Activated T-cell treated with anti-CD3 and anti-CD28 coated beads, Interleukin-2, amount 50 U/mL, for 4 hours (primary cell): ENCODE results near the gene NAPSA. TPM values are rescaled to one million over a fixed set of nuclear protein-coding genes. Genes with fewer than 3 reads are reported as not detected.
A peak's percentile ranks its signal among the peaks of the same experiment; 100 is the strongest.

Source experiments
- ATAC-seq, 2 donors: fragments of 200-7000 bp; cut with Tn5 transposase; one replicate each; pipeline ENCODE4 v1.10.0; 2021
- DNase-seq: peaks from one replicate; pipeline ENCODE4 v3.0.0-alpha.2; 2020
- H3K27me3 Mint-ChIP-seq: one replicate; pipeline ENCODE4 v1.8.0; 2021; ENCODE audit warnings: low read depth, mixed read lengths
- H3K36me3 Mint-ChIP-seq: one replicate; pipeline ENCODE4 v1.8.0; 2022; ENCODE audit warnings: mixed read lengths; ENCODE audit not compliant: insufficient read depth
- H3K4me1 Mint-ChIP-seq: one replicate; pipeline ENCODE4 v1.8.0; 2021; ENCODE audit warnings: low read depth, mixed read lengths
- H3K4me3 Mint-ChIP-seq: one replicate; pipeline ENCODE4 v1.8.0; 2021; ENCODE audit warnings: mild to moderate bottlenecking, moderate library complexity, mixed read lengths
- H3K9me3 Mint-ChIP-seq: one replicate; pipeline ENCODE4 v1.8.0; 2021; ENCODE audit warnings: mixed read lengths
- total RNA-seq, 3 donors: library from RNA; stranded (reverse); gene quantifications; one replicate each; pipeline ENCODE4 v1.2.1, GENCODE V29; 2021

Gene NAPSA
- 10 to 100 TPM in 2 of 3 donors, 1 to 10 TPM in 1; 9.1 to 21.1 (median 10.4) TPM for total RNA-seq

- H3K27me3 Mint-ChIP-seq = no peaks in the 10 kb centered on the region
- H3K36me3 Mint-ChIP-seq = no peaks in the 10 kb centered on the region
- no peak for ATAC-seq
- H3K9me3 Mint-ChIP-seq = no peaks in the 10 kb centered on the region
- no peak for DNase-seq
- peaks cover 64% of the 10 kb centered on the region for H3K4me1 Mint-ChIP-seq
- H3K4me3 Mint-ChIP-seq = peak within 1 kb of the TSS; percentile 43
Observed at GRCh38 chr19:50365434-50366306, at the start of gene NAPSA. NAPSA (minus strand) TSS chr19:50365639; CDS start chr19:50365621, 18 bp downstream.

DNA sequence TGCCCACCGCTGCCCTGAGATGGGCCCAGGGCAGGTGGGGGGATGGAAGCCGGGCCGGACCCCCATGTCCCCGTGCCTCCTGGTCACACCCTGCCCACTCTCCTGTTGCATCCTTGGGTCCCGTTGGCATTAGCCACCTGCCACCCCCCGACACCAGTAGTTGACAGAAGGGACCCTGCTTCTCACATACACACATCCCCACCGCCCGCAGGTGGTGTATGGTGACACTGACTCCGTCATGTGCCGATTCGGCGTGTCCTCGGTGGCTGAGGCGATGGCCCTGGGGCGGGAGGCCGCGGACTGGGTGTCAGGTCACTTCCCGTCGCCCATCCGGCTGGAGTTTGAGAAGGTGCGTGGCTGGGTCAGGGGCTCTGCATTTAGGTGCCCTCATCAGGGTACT lies 48.1 kb upstream of the NAPSA start:
- Mint-ChIP-seq H3K36me3 (peaks cover 2% of the 10 kb centered on the region), H3K4me3 (no peak overlapping the region), H3K27me3 (peaks cover 3% of the 10 kb centered on the region), H3K4me1 (no peaks in the 10 kb centered on the region), H3K9me3 (no peaks in the 10 kb centered on the region)
- ATAC-seq = no peak
- no peak for DNase-seq

DNA sequence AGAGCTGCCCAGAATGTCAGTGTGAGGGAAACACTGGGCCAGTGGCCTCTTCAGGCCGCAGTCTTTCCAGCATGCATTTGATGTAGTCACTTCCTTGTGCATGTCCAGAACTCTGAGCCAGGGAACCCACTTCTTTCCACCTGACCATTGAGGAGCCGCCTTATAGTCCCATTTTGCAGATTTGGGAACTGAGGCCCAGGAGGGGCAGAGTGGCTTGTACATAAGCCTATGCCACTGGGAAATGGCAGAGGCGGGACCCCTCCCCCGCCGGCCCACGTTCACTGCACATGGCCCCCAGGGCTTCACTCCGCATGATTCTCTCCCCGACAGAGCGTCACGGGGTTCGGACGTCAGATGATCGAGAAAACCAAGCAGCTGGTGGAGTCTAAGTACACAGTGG lies 47.7 kb upstream of the NAPSA start:
- H3K4me1 Mint-ChIP-seq = no peaks in the 10 kb centered on the region
- ATAC-seq = no peak

GRCh38 chr19:50412419-50412818 lies 47.0 kb upstream of the NAPSA start:
- no peak for ATAC-seq
- no peaks in the 10 kb centered on the region for H3K4me1 Mint-ChIP-seq

More for the DNA sequence above, 47.7 kb upstream of the NAPSA start:
- no peaks in the 10 kb centered on the region for H3K27me3 Mint-ChIP-seq
- peaks cover 2% of the 10 kb centered on the region for H3K36me3 Mint-ChIP-seq
- H3K9me3 Mint-ChIP-seq = no peaks in the 10 kb centered on the region
- no peak for DNase-seq
- H3K4me3 Mint-ChIP-seq = no peak overlapping the region

DNA sequence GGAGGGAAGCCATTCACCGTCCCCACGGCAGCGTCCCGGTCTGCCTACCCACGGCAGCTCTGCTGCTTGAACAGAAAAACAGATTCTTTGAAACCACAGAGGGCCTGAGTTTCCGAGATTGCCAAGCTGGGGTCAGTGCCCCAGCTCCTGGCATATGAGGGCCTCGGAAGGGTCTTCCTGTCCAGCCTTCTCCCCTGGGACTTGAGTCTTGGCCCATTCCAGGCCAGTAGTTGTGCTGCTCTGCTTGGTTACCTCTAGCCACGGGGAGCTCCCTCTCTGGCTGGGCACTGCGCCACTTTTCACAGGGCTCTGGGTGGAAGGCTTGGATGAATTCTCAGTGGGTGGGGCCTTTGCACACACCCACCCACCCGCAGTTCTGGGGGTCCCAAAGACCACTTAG lies 44.7 kb upstream of the NAPSA start:
- ATAC-seq (no peak), DNase-seq (no peak)
- no peaks in the 10 kb centered on the region for H3K4me1 Mint-ChIP-seq
- H3K27me3 Mint-ChIP-seq = no peaks in the 10 kb centered on the region
- peaks cover 6% of the 10 kb centered on the region for H3K36me3 Mint-ChIP-seq
- no peaks in the 10 kb centered on the region for H3K9me3 Mint-ChIP-seq
- H3K4me3 Mint-ChIP-seq = no peak overlapping the region

More at GRCh38 chr19:50412419-50412818, 47.0 kb upstream of the NAPSA start:
- H3K4me3 Mint-ChIP-seq = no peak overlapping the region
- H3K9me3 Mint-ChIP-seq = no peaks in the 10 kb centered on the region
- H3K36me3 Mint-ChIP-seq = peaks cover 2% of the 10 kb centered on the region
- no peaks in the 10 kb centered on the region for H3K27me3 Mint-ChIP-seq
- no peak for DNase-seq

DNA sequence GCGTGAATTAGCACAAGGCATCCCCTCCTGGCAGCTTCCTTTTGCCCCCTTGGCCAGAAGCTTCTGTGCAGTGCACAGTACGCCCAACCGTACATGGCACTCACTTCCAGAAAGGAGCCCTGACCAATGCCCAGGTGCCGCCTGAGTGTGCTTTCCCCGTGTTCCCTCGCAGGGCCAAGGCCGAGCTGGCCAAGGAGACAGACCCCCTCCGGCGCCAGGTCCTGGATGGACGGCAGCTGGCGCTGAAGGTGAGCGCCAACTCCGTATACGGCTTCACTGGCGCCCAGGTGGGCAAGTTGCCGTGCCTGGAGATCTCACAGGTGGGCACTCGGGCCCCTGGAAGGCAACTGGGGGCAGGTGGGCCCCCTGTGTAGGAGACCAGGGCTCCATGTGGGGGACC lies 43.9 kb upstream of the NAPSA start:
- no peaks in the 10 kb centered on the region for H3K27me3 Mint-ChIP-seq
- DNase-seq (no peak), ATAC-seq (no peak)
- H3K4me3 Mint-ChIP-seq = no peak overlapping the region
- H3K9me3 Mint-ChIP-seq = no peaks in the 10 kb centered on the region
- H3K4me1 Mint-ChIP-seq = no peaks in the 10 kb centered on the region
- peaks cover 6% of the 10 kb centered on the region for H3K36me3 Mint-ChIP-seq

- Mint-ChIP-seq H3K4me1 (no peaks in the 10 kb centered on the region), H3K4me3 (no peak overlapping the region), H3K9me3 (no peaks in the 10 kb centered on the region), H3K27me3 (no peaks in the 10 kb centered on the region), H3K36me3 (peaks cover 7% of the 10 kb centered on the region)
- ATAC-seq (no peak), DNase-seq (no peak)
Observed at GRCh38 chr19:50406829-50407228, 41.4 kb upstream of the NAPSA start.

GRCh38 chr19:50406156-50406820 lies 40.8 kb upstream of the NAPSA start:
- no peaks in the 10 kb centered on the region for H3K27me3 Mint-ChIP-seq
- no peaks in the 10 kb centered on the region for H3K9me3 Mint-ChIP-seq
- no peaks in the 10 kb centered on the region for H3K4me1 Mint-ChIP-seq
- no peak overlapping the region for H3K4me3 Mint-ChIP-seq
- peaks cover 7% of the 10 kb centered on the region for H3K36me3 Mint-ChIP-seq
- DNase-seq (no peak), ATAC-seq (no peak)

GRCh38 chr19:50402544-50403301 lies 37.3 kb upstream of the NAPSA start:
- peaks cover 8% of the 10 kb centered on the region for H3K36me3 Mint-ChIP-seq
- ATAC-seq = no peak
- DNase-seq = no peak
- no peaks in the 10 kb centered on the region for H3K27me3 Mint-ChIP-seq
- no peaks in the 10 kb centered on the region for H3K9me3 Mint-ChIP-seq
- no peak overlapping the region for H3K4me3 Mint-ChIP-seq
- H3K4me1 Mint-ChIP-seq = no peaks in the 10 kb centered on the region

DNA sequence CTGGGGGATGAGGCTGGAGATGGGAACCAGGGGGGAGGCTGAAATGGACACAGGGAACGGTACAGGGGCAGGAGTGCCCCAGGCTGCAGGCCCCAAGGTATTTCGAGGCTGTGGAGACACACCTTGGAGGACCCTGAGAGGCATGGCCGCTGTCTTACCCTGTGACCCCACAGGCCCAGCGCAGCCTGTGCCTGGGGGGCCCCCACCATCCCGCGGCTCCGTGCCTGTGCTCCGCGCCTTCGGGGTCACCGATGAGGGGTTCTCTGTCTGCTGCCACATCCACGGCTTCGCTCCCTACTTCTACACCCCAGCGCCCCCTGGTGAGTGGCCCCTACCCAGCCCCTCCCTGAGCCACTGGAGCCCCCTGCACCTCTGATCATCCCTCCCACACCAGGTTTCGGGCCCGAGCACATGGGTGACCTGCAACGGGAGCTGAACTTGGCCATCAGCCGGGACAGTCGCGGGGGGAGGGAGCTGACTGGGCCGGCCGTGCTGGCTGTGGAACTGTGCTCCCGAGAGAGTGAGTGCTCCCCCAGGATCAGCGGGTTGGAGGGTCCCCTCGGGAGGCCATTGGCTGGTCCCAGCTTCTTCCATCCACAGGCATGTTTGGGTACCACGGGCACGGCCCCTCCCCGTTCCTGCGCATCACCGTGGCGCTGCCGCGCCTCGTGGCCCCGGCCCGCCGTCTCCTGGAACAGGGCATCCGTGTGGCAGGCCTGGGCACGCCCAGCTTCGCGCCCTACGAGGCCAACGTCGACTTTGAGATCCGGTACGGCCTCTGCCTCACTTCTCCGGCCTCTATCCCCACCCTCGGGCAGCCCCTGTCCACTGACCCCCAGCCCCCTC lies 36.4 kb upstream of the NAPSA start:
- H3K36me3 Mint-ChIP-seq = peaks cover 8% of the 10 kb centered on the region

GRCh38 chr19:50399368-50399745 lies 33.9 kb upstream of the NAPSA start:
- Mint-ChIP-seq H3K9me3 (no peaks in the 10 kb centered on the region), H3K4me1 (no peaks in the 10 kb centered on the region), H3K4me3 (no peak overlapping the region), H3K36me3 (peaks cover 7% of the 10 kb centered on the region), H3K27me3 (no peaks in the 10 kb centered on the region)
- DNase-seq = no peak
- ATAC-seq = no peak

More for the DNA sequence above, 36.4 kb upstream of the NAPSA start:
- H3K4me3 Mint-ChIP-seq = no peak overlapping the region
- H3K4me1 Mint-ChIP-seq = no peaks in the 10 kb centered on the region
- no peaks in the 10 kb centered on the region for H3K27me3 Mint-ChIP-seq
- no peaks in the 10 kb centered on the region for H3K9me3 Mint-ChIP-seq
- ATAC-seq (no peak), DNase-seq (no peak)

DNA sequence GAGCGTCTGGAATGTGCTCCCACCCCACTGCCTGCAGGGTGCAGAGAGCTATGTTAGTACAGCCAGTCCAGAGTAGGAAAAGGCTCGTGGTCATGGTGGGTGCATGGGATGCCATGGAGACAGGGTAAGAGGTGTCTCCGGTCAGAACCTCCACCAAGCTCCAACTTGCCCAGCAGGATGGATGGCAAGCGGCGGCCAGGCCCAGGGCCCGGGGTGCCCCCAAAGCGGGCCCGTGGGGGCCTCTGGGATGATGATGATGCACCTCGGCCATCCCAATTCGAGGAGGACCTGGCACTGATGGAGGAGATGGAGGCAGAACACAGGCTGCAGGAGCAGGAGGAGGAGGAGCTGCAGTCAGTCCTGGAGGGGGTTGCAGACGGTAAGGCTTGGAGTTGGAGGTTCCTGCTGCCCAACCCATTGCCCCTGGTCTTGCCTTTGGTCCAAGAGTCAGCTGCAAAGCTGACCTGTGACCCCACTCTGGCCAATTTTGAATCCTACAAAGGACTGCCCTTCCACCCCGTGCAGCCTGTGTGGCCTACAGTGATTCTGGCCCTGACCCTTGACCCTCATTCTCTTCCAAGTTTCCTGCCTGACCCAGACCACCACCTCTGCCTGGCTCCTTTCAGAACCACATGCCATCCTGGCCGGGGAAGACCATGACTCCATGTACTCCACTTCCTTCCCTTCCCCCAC lies 33.4 kb upstream of the NAPSA start:
- no peaks in the 10 kb centered on the region for H3K27me3 Mint-ChIP-seq
- no peak overlapping the region for H3K4me3 Mint-ChIP-seq
- H3K4me1 Mint-ChIP-seq = no peaks in the 10 kb centered on the region
- peaks cover 8% of the 10 kb centered on the region for H3K36me3 Mint-ChIP-seq
- ATAC-seq (no peak), DNase-seq (no peak)
- no peaks in the 10 kb centered on the region for H3K9me3 Mint-ChIP-seq

DNA sequence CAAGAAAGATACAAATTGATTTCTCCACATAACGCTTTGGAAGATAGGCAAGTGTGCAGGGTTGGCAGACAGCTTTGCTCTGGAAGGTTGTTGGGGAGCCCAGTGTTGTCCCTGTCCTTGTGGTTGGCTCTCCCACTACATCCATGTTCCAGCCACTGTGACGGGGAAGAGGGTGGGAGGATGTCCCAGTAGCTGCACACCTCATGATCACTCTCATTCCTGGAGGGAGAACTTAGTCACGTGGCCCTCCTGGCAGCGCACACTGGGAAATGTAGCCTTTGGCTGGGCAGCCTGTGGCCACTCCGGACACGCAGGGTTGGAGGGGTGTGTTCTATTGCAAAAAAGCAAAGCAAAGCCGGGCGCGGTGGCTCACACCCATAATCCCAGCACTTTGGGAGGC lies 28.6 kb upstream of the NAPSA start:
- H3K9me3 Mint-ChIP-seq = no peaks in the 10 kb centered on the region
- ATAC-seq (no peak), DNase-seq (no peak)
- H3K36me3 Mint-ChIP-seq = peaks cover 14% of the 10 kb centered on the region
- H3K27me3 Mint-ChIP-seq = no peaks in the 10 kb centered on the region
- H3K4me1 Mint-ChIP-seq = no peaks in the 10 kb centered on the region
- no peak overlapping the region for H3K4me3 Mint-ChIP-seq
